Epithelial cell of proximal tubule (primary cell): ENCODE data around the gene RTN3. TPM values are rescaled to one million over a fixed set of nuclear protein-coding genes. Genes with fewer than 3 reads are reported as not detected.

Experiments used
- DNase-seq: peaks from one replicate; pipeline ENCODE4 v3.0.0-alpha.2; 2011; ENCODE audit warnings: low read depth
- H3K4me3 ChIP-seq: 2 replicates; pipeline ENCODE4 v1.5.1; 2011; ENCODE audit warnings: low read depth, mild to moderate bottlenecking, low read length
- total RNA-seq: library from RNA; depleted of rRNA; stranded (reverse); fragments of >200 nt; gene quantifications from 2 replicates; pipeline ENCODE4 v1.2.3, GENCODE V29; 2015
- TF ChIP-seq, protein P1 (sequence below): conservative IDR thresholded peaks from 2 replicates; pipeline ENCODE4 v1.5.1; 2012; ENCODE audit warnings: low read depth, mild to moderate bottlenecking, low read length

RTN3 gene
- total RNA-seq, 1 donor from 2014 or later = 142 TPM

DNA sequence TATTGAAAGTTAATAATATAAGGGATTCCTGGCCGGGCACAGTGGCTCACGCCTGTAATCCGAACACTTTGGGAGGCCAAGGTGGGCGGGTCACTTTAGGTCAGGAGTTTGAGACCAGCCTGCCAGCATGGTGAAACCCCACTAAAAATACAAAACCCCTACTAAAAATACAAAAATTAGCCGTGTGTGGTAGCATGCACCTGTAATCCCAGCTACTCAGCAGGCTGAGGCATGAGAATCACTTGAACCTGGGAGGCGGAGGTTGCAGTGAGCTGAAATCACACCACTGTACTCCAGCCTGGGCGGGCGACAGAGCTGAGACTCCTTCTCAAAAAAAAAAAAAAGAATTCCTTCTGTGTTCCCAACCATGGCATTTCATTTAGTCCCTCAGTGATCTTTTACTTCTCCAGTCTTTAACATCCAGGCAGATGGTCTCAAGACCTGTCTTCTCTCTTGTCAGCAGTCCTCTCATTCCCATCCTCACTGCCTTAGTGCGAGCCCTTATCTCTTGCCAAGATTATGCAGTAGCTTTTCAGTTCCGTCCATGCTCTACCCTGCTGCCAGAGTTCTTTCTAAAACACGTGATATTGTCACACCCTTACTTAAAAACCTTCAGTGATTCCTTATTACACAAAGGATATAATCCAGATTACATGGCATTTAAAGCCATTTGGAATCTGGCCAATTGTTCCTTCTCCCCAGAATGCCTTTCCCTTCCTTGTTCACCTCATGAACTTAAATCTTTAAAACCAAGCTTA lies 17.9 kb downstream of the RTN3 start:
- H3K4me3 ChIP-seq = no peak overlapping the region
- DNase-seq = no peak
- TF ChIP-seq, protein P1, sequence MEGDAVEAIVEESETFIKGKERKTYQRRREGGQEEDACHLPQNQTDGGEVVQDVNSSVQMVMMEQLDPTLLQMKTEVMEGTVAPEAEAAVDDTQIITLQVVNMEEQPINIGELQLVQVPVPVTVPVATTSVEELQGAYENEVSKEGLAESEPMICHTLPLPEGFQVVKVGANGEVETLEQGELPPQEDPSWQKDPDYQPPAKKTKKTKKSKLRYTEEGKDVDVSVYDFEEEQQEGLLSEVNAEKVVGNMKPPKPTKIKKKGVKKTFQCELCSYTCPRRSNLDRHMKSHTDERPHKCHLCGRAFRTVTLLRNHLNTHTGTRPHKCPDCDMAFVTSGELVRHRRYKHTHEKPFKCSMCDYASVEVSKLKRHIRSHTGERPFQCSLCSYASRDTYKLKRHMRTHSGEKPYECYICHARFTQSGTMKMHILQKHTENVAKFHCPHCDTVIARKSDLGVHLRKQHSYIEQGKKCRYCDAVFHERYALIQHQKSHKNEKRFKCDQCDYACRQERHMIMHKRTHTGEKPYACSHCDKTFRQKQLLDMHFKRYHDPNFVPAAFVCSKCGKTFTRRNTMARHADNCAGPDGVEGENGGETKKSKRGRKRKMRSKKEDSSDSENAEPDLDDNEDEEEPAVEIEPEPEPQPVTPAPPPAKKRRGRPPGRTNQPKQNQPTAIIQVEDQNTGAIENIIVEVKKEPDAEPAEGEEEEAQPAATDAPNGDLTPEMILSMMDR = no peak

DNA sequence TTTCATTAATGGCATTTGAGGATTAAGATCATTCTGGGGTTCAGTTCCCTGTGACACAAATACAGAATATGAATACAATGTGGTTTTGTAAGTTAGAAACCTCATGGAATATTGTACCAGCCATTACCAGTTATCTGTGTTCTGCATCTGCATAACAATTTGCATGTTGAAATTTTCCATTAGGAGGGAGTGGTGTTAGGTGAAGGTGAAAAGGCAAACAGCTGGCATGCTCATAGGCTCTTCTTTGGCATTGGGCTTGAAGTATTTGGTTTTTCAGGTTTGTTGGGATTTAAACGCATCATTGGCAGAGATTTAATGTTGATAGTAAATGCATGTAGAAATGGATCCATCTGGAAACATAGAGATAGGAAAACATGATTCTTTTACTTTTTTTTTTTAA lies 18.6 kb downstream of the RTN3 start:
- TF ChIP-seq, protein P1 = no peak
- DNase-seq = no peak
- no peak overlapping the region for H3K4me3 ChIP-seq

DNA sequence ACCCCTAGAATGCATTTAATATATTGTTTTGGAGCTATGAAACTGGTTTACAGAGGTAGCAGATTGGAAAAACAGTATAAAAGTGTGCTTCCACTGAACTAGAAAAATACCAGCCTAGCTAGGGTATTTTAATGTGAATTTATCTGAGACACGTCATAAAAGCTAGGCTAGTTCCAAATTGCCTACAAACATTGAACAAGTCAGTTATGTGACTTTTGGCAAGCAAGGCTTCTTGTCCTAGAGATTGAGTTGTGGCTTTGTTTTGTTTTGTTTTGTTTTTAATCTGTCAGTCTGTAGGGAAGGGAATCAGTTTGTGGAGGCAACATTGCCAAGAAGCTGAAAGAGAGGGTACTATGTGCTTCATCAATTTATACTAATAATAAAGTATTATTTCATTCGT lies 24.2 kb downstream of the RTN3 start:
- DNase-seq = no peak
- TF ChIP-seq, protein P1 = no peak
- H3K4me3 ChIP-seq = no peak overlapping the region

DNA sequence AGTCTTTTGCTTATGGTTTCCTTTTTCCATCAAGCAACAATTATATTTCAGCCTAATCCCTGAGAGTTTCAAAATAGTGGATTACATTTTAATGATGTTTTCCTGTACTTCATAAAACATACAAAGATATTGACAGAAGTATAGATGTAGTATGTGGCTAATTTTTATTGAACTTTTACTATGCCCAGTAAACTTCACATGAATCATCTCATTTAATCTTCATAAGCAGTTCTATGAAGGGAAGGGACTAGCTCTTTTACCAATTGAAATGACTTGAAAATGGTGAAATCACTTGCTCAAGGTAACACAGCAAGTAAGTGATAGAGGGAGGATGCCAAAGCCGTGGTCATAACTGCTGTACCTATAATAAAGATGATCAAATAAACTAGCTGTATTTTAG lies 27.5 kb downstream of the RTN3 start:
- no peak for DNase-seq
- no peak overlapping the region for H3K4me3 ChIP-seq
- TF ChIP-seq, protein P1 = no peak

DNA sequence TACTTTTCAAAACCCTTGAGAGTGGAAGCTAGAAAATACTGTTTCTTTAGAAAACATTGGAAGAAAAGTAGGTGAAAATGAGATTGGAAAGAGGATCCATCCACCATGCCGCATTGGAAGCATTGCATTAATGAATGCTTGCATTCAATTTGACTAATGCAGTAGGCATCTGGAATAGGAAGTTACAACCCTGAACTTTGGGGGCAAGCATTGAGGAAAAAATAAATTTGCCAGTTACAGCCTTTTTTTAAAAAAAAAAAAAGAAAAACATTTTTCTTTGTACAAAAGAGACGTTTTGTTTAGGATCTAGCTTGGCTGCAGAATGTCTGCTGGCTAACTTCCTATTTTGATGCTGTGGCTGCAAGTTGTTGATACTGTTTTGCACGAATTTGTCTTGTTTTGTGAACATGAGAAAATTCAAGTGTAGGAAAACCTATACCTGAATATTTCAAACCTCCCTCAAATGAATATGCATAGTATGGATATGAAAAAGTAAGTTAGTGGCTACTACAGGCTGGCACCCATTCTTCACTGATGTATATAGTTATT lies 28.1 kb downstream of the RTN3 start:
- TF ChIP-seq, protein P1 = no peak
- no peak overlapping the region for H3K4me3 ChIP-seq

DNA sequence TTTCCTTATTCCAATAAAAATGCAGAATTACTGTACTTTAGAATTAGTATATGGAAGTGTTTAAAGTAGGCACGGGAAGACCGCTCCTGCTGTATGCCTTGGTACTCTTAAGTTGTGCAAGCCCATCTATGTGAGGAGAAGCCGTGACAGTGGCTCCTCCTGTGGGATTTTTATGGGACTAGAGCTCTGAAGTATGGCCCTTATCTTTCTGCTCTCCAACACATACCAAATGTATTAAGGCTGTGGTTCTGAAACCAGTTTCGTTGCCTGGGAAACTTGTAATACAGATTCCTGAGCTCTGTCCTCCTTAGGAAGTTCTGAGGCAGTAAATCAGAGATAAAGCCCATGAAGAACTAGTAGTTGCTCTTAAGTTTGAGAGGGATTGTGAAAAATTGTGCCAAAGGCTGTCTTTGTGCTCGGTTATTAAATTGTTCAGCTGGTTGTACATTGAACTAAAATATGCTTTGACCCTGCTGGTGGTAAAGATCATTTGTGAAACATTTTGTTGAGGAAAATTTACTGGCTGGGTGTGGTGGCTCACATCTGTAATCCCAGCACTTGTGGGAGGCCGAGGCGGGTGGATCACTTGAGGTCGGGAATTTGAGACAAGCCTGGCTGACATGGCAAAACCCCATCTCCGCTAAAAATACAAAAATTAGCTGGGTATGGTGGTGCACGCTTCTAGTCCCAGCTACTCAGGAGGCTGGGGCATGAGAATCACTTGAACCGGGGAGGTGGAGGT lies 29.3 kb downstream of the RTN3 start:
- TF ChIP-seq, protein P1 = no peak
- no peak overlapping the region for H3K4me3 ChIP-seq
- DNase-seq = no peak

More for the DNA sequence above, 28.1 kb downstream of the RTN3 start:
- DNase-seq = no peak

DNA sequence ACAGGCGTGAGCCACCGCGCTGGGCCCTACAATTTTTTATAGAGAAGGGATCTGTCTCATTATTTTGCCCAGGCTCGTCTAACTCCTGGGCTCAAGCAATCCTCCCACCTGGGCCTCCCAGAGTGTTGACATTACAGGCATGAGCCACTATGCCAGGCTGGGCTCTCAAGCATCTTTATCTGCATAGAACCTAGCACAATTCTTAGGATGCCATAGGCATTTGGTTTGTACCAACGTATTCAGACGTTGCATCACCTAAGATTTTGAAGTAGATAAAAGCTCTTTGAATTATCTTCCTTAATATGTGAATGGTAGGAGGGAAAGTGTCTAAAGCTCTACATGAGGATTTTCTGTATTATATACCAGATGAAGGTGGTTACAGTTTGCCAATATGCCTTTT lies 30.5 kb downstream of the RTN3 start:
- no peak for DNase-seq
- TF ChIP-seq, protein P1 = no peak
- no peak overlapping the region for H3K4me3 ChIP-seq
